ENCODE data around the gene ULK2.

Gene ULK2

DNA sequence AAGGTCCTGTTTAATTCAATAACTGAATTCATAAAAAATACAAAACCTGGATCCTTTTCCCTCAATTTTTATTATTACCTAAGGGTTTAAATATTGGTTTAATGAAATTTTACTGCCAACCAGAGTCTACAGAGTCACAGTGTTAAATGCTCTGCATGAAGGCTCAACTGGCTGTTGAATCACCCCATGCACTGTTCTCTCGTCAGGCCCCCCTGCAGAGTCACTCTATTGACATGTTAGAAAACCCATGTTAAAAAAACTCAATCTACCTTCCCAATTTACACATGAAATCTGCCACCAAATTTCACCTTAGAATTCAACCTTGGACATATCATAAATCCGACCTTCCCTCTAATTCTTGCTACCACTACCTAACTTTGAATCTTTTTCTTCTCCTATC lies 43.3 kb upstream of the ULK2 start:
- CTCF ChIA-PET: interaction anchor here (0.6 kb wide), 1 partner anchor 222 kb away, joined by 4 read pairs; no protein-coding TSS in a partner anchor
- no peaks in the 10 kb centered on the region for H3K4me1 ChIP-seq (ENCODE audit: control insufficient read depth, insufficient read depth, low read length)
- TF ChIP-seq, protein P1, sequence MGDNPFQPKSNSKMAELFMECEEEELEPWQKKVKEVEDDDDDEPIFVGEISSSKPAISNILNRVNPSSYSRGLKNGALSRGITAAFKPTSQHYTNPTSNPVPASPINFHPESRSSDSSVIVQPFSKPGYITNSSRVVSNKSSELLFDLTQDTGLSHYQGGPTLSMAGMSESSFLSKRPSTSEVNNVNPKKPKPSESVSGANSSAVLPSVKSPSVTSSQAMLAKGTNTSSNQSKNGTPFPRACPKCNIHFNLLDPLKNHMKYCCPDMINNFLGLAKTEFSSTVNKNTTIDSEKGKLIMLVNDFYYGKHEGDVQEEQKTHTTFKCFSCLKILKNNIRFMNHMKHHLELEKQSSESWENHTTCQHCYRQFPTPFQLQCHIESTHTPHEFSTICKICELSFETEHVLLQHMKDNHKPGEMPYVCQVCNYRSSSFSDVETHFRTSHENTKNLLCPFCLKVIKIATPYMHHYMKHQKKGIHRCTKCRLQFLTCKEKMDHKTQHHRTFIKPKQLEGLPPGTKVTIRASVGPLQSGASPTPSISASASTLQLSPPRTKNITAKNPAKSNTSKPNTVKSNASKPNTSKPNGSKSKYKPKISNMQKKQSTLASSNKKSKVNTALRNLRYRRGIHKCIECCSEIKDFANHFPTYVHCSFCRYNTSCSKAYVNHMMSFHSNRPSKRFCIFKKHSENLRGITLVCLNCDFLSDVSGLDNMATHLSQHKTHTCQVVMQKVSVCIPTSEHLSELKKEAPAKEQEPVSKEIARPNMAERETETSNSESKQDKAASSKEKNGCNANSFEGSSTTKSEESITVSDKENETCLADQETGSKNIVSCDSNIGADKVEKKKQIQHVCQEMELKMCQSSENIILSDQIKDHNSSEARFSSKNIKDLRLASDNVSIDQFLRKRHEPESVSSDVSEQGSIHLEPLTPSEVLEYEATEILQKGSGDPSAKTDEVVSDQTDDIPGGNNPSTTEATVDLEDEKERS (tag by site-specific recombination; IDR thresholded peaks at IDR 0.05): no peak
- TF ChIP-seq ZNF623 (tag by site-specific recombination; IDR thresholded peaks at IDR 0.05) (no peak), ZEB2 (tag by site-specific recombination; IDR thresholded peaks at IDR 0.05) (no peak), ZNF174 (tag by site-specific recombination; IDR thresholded peaks at IDR 0.05) (no peak), GLIS1 (tag by site-specific recombination; IDR thresholded peaks at IDR 0.05) (peak; percentile 60), ZNF223 (tag by site-specific recombination; IDR thresholded peaks at IDR 0.05) (no peak)
- TF ChIP-seq, protein P2, sequence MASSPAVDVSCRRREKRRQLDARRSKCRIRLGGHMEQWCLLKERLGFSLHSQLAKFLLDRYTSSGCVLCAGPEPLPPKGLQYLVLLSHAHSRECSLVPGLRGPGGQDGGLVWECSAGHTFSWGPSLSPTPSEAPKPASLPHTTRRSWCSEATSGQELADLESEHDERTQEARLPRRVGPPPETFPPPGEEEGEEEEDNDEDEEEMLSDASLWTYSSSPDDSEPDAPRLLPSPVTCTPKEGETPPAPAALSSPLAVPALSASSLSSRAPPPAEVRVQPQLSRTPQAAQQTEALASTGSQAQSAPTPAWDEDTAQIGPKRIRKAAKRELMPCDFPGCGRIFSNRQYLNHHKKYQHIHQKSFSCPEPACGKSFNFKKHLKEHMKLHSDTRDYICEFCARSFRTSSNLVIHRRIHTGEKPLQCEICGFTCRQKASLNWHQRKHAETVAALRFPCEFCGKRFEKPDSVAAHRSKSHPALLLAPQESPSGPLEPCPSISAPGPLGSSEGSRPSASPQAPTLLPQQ (tag by site-specific recombination; IDR thresholded peaks at IDR 0.05): no peak
- TF ChIP-seq, protein P3, sequence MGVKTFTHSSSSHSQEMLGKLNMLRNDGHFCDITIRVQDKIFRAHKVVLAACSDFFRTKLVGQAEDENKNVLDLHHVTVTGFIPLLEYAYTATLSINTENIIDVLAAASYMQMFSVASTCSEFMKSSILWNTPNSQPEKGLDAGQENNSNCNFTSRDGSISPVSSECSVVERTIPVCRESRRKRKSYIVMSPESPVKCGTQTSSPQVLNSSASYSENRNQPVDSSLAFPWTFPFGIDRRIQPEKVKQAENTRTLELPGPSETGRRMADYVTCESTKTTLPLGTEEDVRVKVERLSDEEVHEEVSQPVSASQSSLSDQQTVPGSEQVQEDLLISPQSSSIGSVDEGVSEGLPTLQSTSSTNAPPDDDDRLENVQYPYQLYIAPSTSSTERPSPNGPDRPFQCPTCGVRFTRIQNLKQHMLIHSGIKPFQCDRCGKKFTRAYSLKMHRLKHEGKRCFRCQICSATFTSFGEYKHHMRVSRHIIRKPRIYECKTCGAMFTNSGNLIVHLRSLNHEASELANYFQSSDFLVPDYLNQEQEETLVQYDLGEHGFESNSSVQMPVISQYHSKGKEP (tag by site-specific recombination; IDR thresholded peaks at IDR 0.05): no peak
- TF ChIP-seq, protein P4, sequence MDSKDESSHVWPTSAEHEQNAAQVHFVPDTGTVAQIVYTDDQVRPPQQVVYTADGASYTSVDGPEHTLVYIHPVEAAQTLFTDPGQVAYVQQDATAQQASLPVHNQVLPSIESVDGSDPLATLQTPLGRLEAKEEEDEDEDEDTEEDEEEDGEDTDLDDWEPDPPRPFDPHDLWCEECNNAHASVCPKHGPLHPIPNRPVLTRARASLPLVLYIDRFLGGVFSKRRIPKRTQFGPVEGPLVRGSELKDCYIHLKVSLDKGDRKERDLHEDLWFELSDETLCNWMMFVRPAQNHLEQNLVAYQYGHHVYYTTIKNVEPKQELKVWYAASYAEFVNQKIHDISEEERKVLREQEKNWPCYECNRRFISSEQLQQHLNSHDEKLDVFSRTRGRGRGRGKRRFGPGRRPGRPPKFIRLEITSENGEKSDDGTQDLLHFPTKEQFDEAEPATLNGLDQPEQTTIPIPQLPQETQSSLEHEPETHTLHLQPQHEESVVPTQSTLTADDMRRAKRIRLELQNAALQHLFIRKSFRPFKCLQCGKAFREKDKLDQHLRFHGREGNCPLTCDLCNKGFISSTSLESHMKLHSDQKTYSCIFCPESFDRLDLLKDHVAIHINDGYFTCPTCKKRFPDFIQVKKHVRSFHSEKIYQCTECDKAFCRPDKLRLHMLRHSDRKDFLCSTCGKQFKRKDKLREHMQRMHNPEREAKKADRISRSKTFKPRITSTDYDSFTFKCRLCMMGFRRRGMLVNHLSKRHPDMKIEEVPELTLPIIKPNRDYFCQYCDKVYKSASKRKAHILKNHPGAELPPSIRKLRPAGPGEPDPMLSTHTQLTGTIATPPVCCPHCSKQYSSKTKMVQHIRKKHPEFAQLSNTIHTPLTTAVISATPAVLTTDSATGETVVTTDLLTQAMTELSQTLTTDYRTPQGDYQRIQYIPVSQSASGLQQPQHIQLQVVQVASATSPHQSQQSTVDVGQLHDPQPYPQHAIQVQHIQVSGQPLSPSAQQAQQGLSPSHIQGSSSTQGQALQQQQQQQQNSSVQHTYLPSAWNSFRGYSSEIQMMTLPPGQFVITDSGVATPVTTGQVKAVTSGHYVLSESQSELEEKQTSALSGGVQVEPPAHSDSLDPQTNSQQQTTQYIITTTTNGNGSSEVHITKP (tag by site-specific recombination; IDR thresholded peaks at IDR 0.05): no peak
- H3K9me3 ChIP-seq (ENCODE audit: control insufficient read depth, insufficient read depth, low read depth, low read length): no peaks in the 10 kb centered on the region
- H3K27ac ChIP-seq (ENCODE audit: extremely low read depth, low read depth, low read length): no peak overlapping the region
- POLR2A ChIA-PET: no interaction called here
- no peak overlapping the region for H3K4me3 ChIP-seq (ENCODE audit: low read depth, low read length)
- peaks cover 76 to 91% of the 10 kb centered on the region in 2 experiments for H3K36me3 ChIP-seq (ENCODE audit: control insufficient read depth in 2 of 2, insufficient read depth in 1 of 2, low read length in 2 of 2)

DNA sequence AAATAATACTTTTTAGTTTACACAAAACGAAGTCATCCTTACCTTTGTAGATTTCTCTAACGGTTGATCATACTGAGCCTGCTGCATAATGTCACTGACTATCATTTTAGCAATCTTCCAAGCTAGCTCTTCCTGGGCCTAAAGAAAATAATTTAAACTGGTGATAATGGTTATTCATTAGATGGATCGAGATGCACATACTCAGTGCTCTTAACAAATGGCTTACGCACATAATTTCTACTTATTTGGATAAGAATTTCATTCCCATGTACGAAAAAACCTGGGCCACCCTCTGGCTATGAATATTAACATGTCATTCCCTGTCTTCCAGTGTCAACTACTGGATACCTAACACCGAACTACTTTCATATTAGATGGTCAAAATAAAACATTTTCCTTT lies 41.4 kb upstream of the ULK2 start:
- H3K4me1 ChIP-seq (ENCODE audit: control insufficient read depth, insufficient read depth, low read length): no peaks in the 10 kb centered on the region
- H3K4me3 ChIP-seq (ENCODE audit: low read depth, low read length): no peak overlapping the region
- POLR2A ChIA-PET: no interaction called here
- H3K36me3 ChIP-seq (ENCODE audit: control insufficient read depth in 2 of 2, insufficient read depth in 1 of 2, low read length in 2 of 2): peaks cover 77 to 89% of the 10 kb centered on the region in 2 experiments
- CTCF ChIA-PET: interaction anchor here (0.6 to 1.0 kb wide), 2 partner anchors 10 to 28 kb away, joined by 4 to 5 read pairs; no protein-coding TSS in a partner anchor
- no peak overlapping the region for H3K27ac ChIP-seq (ENCODE audit: extremely low read depth, low read depth, low read length)
- no peaks in the 10 kb centered on the region for H3K9me3 ChIP-seq (ENCODE audit: control insufficient read depth, insufficient read depth, low read depth, low read length)
- no peak for TF ChIP-seq ZNF660 (tag by site-specific recombination; IDR thresholded peaks at IDR 0.05)
- TF ChIP-seq ZNF157 (tag by site-specific recombination; IDR thresholded peaks at IDR 0.05): no peak
- no peak for TF ChIP-seq ZNF626 (tag by site-specific recombination; IDR thresholded peaks at IDR 0.05)
- TF ChIP-seq, protein P1 (tag by site-specific recombination; IDR thresholded peaks at IDR 0.05): no peak
- TF ChIP-seq ZFP41 (tag by site-specific recombination; IDR thresholded peaks at IDR 0.05; ENCODE audit: borderline replicate concordance): no peak
- TF ChIP-seq, protein P5, sequence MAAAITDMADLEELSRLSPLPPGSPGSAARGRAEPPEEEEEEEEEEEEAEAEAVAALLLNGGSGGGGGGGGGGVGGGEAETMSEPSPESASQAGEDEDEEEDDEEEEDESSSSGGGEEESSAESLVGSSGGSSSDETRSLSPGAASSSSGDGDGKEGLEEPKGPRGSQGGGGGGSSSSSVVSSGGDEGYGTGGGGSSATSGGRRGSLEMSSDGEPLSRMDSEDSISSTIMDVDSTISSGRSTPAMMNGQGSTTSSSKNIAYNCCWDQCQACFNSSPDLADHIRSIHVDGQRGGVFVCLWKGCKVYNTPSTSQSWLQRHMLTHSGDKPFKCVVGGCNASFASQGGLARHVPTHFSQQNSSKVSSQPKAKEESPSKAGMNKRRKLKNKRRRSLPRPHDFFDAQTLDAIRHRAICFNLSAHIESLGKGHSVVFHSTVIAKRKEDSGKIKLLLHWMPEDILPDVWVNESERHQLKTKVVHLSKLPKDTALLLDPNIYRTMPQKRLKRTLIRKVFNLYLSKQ (tag by site-specific recombination; IDR thresholded peaks at IDR 0.05; ENCODE audit: borderline replicate concordance): no peak
- no peak for TF ChIP-seq ZNF747 (tag by site-specific recombination; IDR thresholded peaks at IDR 0.05)
